ENCODE measurements around the gene HEXIM2. TPM values are rescaled to one million over a fixed set of nuclear protein-coding genes. Genes with fewer than 3 reads are reported as not detected.

The HEXIM2 gene
- total and polyA plus RNA-seq, 2 of the 13 experiments (the other 11 are each of a cell fraction or from before 2014, with no cell fraction given) = 27.1 to 32.4 TPM

DNA sequence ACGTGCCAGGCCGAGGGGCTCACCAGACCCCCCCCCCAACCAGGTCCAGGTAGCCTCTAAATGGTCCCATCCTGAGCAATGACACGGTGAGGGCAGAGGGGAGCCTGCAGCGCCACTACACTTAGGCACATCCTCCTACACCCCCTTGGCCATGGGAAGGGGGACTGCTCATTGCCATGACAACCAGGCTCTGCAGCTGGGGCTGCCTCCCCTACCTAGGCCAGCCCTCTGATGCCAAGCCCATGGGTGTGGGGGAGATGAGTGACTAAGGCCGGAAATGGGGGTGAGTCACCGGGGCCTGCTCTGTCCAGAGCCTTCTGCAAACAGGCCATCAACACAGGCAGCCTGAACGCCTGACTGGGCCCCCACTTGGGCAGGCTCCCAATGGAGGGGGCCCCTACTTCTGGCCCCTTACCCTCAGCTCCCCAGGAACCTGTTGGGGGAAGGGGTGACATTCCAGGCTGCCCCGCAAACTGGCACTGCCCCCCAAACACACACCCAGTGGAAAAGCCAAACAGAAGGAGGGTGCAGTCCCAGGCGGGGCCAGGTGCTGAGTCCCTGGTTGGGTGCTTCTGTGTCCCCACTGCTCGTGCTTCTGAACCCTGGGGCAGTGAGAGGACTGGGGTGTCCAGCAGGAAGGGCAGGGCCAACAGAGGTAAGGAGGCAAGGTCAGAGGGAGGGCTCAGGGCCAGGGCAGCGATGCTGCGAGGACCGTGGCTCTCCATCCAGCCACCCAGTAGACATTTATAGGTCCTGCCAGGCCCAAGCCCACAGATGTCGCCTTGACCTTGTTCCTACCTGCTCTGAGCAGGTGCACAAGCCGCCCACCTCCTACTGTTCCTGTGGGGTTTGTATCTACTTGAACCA, 37.5 kb upstream of the HEXIM2 start (continued):
- TF ChIP-seq, protein P1, sequence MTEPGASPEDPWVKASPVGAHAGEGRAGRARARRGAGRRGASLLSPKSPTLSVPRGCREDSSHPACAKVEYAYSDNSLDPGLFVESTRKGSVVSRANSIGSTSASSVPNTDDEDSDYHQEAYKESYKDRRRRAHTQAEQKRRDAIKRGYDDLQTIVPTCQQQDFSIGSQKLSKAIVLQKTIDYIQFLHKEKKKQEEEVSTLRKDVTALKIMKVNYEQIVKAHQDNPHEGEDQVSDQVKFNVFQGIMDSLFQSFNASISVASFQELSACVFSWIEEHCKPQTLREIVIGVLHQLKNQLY (CRISPR knock-in tag; IDR thresholded peaks at IDR 0.05) = no peak
- TF ChIP-seq, protein P2, sequence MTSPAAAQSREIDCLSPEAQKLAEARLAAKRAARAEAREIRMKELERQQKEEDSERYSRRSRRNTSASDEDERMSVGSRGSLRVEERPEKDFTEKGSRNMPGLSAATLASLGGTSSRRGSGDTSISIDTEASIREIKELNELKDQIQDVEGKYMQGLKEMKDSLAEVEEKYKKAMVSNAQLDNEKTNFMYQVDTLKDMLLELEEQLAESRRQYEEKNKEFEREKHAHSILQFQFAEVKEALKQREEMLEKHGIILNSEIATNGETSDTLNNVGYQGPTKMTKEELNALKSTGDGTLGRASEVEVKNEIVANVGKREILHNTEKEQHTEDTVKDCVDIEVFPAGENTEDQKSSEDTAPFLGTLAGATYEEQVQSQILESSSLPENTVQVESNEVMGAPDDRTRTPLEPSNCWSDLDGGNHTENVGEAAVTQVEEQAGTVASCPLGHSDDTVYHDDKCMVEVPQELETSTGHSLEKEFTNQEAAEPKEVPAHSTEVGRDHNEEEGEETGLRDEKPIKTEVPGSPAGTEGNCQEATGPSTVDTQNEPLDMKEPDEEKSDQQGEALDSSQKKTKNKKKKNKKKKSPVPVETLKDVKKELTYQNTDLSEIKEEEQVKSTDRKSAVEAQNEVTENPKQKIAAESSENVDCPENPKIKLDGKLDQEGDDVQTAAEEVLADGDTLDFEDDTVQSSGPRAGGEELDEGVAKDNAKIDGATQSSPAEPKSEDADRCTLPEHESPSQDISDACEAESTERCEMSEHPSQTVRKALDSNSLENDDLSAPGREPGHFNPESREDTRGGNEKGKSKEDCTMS (CRISPR knock-in tag; conservative IDR thresholded peaks at IDR 0.05) = no peak
- no peak for TF ChIP-seq ISL2 (CRISPR knock-in tag; IDR thresholded peaks at IDR 0.05)
- TF ChIP-seq TSC22D2 (CRISPR knock-in tag; IDR thresholded peaks at IDR 0.05; ENCODE audit: borderline replicate concordance) = no peak
- TF ChIP-seq, protein P3, sequence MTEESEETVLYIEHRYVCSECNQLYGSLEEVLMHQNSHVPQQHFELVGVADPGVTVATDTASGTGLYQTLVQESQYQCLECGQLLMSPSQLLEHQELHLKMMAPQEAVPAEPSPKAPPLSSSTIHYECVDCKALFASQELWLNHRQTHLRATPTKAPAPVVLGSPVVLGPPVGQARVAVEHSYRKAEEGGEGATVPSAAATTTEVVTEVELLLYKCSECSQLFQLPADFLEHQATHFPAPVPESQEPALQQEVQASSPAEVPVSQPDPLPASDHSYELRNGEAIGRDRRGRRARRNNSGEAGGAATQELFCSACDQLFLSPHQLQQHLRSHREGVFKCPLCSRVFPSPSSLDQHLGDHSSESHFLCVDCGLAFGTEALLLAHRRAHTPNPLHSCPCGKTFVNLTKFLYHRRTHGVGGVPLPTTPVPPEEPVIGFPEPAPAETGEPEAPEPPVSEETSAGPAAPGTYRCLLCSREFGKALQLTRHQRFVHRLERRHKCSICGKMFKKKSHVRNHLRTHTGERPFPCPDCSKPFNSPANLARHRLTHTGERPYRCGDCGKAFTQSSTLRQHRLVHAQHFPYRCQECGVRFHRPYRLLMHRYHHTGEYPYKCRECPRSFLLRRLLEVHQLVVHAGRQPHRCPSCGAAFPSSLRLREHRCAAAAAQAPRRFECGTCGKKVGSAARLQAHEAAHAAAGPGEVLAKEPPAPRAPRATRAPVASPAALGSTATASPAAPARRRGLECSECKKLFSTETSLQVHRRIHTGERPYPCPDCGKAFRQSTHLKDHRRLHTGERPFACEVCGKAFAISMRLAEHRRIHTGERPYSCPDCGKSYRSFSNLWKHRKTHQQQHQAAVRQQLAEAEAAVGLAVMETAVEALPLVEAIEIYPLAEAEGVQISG (CRISPR knock-in tag; IDR thresholded peaks at IDR 0.05) = no peak
- TF ChIP-seq, protein P4, sequence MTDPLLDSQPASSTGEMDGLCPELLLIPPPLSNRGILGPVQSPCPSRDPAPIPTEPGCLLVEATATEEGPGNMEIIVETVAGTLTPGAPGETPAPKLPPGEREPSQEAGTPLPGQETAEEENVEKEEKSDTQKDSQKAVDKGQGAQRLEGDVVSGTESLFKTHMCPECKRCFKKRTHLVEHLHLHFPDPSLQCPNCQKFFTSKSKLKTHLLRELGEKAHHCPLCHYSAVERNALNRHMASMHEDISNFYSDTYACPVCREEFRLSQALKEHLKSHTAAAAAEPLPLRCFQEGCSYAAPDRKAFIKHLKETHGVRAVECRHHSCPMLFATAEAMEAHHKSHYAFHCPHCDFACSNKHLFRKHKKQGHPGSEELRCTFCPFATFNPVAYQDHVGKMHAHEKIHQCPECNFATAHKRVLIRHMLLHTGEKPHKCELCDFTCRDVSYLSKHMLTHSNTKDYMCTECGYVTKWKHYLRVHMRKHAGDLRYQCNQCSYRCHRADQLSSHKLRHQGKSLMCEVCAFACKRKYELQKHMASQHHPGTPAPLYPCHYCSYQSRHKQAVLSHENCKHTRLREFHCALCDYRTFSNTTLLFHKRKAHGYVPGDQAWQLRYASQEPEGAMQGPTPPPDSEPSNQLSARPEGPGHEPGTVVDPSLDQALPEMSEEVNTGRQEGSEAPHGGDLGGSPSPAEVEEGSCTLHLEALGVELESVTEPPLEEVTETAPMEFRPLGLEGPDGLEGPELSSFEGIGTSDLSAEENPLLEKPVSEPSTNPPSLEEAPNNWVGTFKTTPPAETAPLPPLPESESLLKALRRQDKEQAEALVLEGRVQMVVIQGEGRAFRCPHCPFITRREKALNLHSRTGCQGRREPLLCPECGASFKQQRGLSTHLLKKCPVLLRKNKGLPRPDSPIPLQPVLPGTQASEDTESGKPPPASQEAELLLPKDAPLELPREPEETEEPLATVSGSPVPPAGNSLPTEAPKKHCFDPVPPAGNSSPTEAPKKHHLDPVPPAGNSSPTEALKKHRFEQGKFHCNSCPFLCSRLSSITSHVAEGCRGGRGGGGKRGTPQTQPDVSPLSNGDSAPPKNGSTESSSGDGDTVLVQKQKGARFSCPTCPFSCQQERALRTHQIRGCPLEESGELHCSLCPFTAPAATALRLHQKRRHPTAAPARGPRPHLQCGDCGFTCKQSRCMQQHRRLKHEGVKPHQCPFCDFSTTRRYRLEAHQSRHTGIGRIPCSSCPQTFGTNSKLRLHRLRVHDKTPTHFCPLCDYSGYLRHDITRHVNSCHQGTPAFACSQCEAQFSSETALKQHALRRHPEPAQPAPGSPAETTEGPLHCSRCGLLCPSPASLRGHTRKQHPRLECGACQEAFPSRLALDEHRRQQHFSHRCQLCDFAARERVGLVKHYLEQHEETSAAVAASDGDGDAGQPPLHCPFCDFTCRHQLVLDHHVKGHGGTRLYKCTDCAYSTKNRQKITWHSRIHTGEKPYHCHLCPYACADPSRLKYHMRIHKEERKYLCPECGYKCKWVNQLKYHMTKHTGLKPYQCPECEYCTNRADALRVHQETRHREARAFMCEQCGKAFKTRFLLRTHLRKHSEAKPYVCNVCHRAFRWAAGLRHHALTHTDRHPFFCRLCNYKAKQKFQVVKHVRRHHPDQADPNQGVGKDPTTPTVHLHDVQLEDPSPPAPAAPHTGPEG (CRISPR knock-in tag; IDR thresholded peaks at IDR 0.05) = no peak
- no peak for TF ChIP-seq CENPX (CRISPR knock-in tag; IDR thresholded peaks at IDR 0.05)
- TF ChIP-seq RFXANK (CRISPR knock-in tag; IDR thresholded peaks at IDR 0.05) = no peak
- TF ChIP-seq ZNF790 (CRISPR knock-in tag; IDR thresholded peaks at IDR 0.05; ENCODE audit: borderline replicate concordance) = no peak
- TF ChIP-seq, protein P5, sequence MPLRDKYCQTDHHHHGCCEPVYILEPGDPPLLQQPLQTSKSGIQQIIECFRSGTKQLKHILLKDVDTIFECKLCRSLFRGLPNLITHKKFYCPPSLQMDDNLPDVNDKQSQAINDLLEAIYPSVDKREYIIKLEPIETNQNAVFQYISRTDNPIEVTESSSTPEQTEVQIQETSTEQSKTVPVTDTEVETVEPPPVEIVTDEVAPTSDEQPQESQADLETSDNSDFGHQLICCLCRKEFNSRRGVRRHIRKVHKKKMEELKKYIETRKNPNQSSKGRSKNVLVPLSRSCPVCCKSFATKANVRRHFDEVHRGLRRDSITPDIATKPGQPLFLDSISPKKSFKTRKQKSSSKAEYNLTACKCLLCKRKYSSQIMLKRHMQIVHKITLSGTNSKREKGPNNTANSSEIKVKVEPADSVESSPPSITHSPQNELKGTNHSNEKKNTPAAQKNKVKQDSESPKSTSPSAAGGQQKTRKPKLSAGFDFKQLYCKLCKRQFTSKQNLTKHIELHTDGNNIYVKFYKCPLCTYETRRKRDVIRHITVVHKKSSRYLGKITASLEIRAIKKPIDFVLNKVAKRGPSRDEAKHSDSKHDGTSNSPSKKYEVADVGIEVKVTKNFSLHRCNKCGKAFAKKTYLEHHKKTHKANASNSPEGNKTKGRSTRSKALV (CRISPR knock-in tag; IDR thresholded peaks at IDR 0.05) = 0 out of 2 replicates have a peak, but pooled peaks have one; percentile 0
- TF ChIP-seq GPN1 (CRISPR knock-in tag; IDR thresholded peaks at IDR 0.05; ENCODE audit: borderline replicate concordance) = no peak
- TF ChIP-seq POLR2AphosphoS2 (IDR thresholded peaks at IDR 0.05; ENCODE audit: low read depth, low read length) = no peak
- peak; percentile 95 for TF ChIP-seq SRSF1 (optimal IDR thresholded peaks at IDR 0.05; ENCODE audit: low read depth, low read length)
- no peak; the same call in 1 of the 2 replicates for TF ChIP-seq TARDBP (CRISPR knock-in tag; IDR thresholded peaks at IDR 0.05)
